GM12801 (cell line): ENCODE results near the gene VOPP1.

Experiments
- CTCF ChIP-seq: IDR thresholded peaks from one replicate; pipeline ENCODE4 v1.5.1; 2011; ENCODE audit warnings: control low read depth; ENCODE audit not compliant: insufficient read length; ENCODE audit errors: extremely low read depth

The VOPP1 gene

GRCh38 chr7:55526770-55527169, 45.5 kb downstream of the VOPP1 start:
- TF ChIP-seq CTCF, result no peak

- TF ChIP-seq CTCF, result no peak
Observed at GRCh38 chr7:55526329-55526728, 46.0 kb downstream of the VOPP1 start.

- TF ChIP-seq CTCF, result no peak
Observed at GRCh38 chr7:55524558-55525310, 47.6 kb downstream of the VOPP1 start.

- no peak for TF ChIP-seq CTCF
Observed at GRCh38 chr7:55523366-55523765, 48.9 kb downstream of the VOPP1 start.

GRCh38 chr7:55521917-55522902, 50.1 kb downstream of the VOPP1 start:
- no peak for TF ChIP-seq CTCF

GRCh38 chr7:55521512-55521911, 50.8 kb downstream of the VOPP1 start:
- TF ChIP-seq CTCF, result no peak

- no peak for TF ChIP-seq CTCF
Observed at GRCh38 chr7:55520426-55521140, 51.7 kb downstream of the VOPP1 start.
